Embryonic facial prominence (tissue), 1 donor: Measurements from ENCODE around the gene USP49.

Experiments
- DNase-seq: peaks from one replicate; pipeline ENCODE4 v3.0.0-alpha.2; 2016; ENCODE audit errors: extremely low spot score

USP49 gene

GRCh38 chr6:41874741-41875140 lies 20.4 kb downstream of the USP49 start:
- no peak for DNase-seq

- no peak for DNase-seq
Measured at GRCh38 chr6:41872147-41872546, 23.0 kb downstream of the USP49 start.

- no peak for DNase-seq
Measured at GRCh38 chr6:41871691-41872090, 23.5 kb downstream of the USP49 start.

- DNase-seq: no peak
Measured at GRCh38 chr6:41859356-41859755, 35.8 kb downstream of the USP49 start.

- no peak for DNase-seq
Measured at GRCh38 chr6:41858703-41859102, 36.5 kb downstream of the USP49 start.

- DNase-seq: no peak
Measured at GRCh38 chr6:41850861-41851260, 44.3 kb downstream of the USP49 start.

GRCh38 chr6:41846666-41847237 lies 48.4 kb downstream of the USP49 start:
- no peak for DNase-seq

- DNase-seq: no peak
Measured at GRCh38 chr6:41843178-41843577, 52.0 kb downstream of the USP49 start.

GRCh38 chr6:41840326-41840725 lies 54.8 kb downstream of the USP49 start:
- no peak for DNase-seq

GRCh38 chr6:41836660-41837052 lies 58.5 kb downstream of the USP49 start:
- no peak for DNase-seq

GRCh38 chr6:41836022-41836659 lies 59.0 kb downstream of the USP49 start:
- DNase-seq: no peak

GRCh38 chr6:41832263-41832662 lies 62.9 kb downstream of the USP49 start:
- DNase-seq: no peak

- DNase-seq: no peak
Measured at GRCh38 chr6:41826343-41827022, 68.7 kb downstream of the USP49 start.

GRCh38 chr6:41824571-41825569 lies 70.3 kb downstream of the USP49 start:
- DNase-seq: no peak

- no peak for DNase-seq
Measured at GRCh38 chr6:41823178-41823577, 72.0 kb downstream of the USP49 start.

GRCh38 chr6:41822021-41822420 lies 73.2 kb downstream of the USP49 start:
- no peak for DNase-seq

GRCh38 chr6:41821266-41821665 lies 73.9 kb downstream of the USP49 start:
- no peak for DNase-seq

GRCh38 chr6:41818271-41819054 lies 76.7 kb downstream of the USP49 start:
- DNase-seq: no peak

- no peak for DNase-seq
Measured at GRCh38 chr6:41815587-41815986, 79.6 kb downstream of the USP49 start.

- DNase-seq: no peak
Measured at GRCh38 chr6:41814629-41815028, 80.5 kb downstream of the USP49 start.

GRCh38 chr6:41813956-41814355 lies 81.2 kb downstream of the USP49 start:
- no peak for DNase-seq
